DMS 273 (cell line): Measurements from ENCODE around the gene WWOX.
A peak's percentile ranks its signal among the peaks of the same experiment; 100 is the strongest.

Experiments used
- DNase-seq: peaks from one replicate; lab custom pipeline; 2025; ENCODE audit not compliant: unreplicated experiment; lab: John Stamatoyannopoulos, UW

Gene WWOX

DNA sequence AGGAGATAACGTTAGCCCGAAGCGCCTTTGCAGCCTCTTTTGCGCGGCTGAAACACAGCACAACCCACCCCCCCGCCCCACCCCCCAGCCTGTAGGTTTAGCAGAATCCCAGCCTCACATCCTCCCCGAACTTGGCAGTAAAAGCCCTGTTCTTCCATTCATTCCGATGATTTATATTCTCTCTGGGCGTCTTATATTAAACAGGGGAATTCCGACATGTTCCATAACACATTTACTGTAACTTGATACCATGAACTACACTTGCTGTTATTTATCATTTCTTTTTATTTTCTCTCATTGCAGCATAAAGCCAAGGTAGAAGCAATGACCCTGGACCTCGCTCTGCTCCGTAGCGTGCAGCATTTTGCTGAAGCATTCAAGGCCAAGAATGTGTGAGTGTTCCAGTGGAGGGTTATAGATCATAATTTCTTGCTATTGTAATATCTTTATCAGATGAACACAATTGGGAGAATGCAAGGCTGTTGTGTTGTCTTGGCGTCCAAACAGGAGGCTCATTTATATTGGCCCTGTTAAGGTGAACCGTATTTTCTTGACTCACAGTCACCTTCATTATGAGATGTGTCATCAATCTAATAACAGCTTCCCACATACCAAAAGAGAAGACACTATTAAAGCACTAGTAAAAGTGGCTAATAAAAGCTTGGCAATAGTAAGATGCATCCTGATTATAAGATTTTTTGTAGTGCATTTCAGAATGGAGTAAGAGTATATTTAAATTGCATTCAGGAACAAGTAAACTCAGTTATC lies 287.3 kb downstream of the WWOX start:
- no peak for DNase-seq

DNA sequence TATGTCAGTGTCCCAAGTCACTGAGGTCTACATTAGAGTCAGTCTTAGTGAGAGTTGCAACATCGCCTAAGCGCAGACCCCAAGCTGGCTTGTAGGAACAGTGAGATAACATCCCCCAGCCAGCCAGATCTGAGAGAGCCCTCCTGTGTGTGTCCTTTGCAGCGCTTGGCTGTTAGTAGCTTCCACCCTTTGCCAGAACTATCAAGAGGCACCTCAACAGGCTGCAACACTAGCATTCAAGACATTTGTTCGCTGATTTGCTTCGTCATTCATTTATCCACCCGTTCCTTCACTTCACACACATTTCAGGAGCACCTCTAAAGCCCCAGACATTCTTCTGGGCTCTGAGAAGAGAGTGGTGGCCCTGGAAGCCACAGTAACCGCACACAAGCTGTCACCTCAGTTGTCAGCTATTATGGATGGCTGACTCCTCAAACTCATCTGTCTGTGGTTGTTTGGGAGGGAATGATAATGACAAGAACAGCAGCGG lies 289.6 kb downstream of the WWOX start:
- DNase-seq = no peak

- DNase-seq = no peak
These were observed 290.6 kb downstream of the WWOX start for GRCh38 chr16:78390092-78390491.

- DNase-seq = no peak
These were observed 291.3 kb downstream of the WWOX start for GRCh38 chr16:78390508-78391324.

DNA sequence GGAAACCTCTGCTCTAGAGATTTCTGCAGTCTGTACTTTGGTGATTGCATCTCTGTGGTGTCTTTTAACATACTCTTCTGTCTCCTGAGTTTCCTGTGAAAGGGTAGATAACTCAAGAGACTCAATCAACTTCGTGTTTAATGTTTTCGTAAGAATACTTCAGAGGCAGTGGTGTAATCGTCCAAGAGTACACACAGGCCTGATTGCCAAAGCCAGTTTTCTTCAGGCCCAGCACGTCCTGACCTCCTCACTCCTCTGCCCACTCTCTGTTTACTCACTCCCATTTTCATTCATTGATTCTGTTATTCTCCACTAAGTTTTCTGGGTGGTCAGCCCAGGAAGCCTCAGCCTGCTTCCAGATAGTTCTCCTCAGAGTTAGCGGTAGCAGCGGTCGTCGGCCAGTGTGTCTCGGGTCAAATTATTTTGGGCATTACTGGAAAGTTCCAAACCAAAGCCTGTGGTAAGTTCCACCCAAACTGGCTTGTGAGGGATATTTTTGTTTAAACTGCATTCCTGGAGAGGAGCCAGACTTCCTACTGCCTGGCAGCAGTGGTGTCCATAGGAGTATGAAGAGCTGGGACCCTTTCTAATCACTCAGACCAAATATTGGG lies 293.2 kb downstream of the WWOX start:
- DNase-seq = no peak

DNA sequence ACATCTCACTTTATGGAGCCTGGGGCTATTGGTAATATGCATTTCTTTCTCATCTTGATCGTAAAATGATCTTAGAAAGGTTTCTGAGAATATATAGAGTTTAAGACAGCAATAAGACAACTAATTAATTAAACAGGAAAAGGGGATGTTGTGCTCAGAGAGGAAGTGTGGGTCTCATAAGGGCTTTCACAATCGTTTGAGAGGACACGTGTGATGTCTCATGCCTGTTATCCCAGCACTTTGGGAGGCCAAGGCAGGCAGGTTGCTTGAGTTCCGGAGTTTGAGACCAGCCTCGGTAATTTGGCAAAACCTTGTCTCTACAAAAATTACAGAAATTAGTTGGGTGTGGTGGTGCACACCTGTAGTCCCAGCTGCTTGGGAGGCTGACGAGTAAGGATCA lies 295.6 kb downstream of the WWOX start:
- DNase-seq = no peak

DNA sequence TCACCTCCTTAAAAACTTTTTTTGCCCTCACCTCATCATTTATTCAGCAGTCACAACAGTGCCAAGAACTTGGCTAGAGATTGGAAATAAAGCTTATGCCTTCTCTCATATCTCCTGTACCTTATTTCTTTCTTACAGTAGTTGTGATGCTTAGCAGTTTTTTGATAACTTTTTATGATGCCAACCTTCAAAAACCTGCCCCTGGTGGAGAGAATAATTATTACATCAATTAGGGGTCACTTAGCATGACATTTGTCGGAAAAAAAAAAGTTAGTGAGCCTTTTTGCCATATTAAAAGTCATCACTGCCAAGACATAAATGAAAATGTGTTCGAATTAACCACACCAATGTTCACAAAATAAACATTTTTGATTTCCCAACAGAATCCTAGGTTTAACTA lies 296.6 kb downstream of the WWOX start:
- peak; percentile 48 for DNase-seq

DNA sequence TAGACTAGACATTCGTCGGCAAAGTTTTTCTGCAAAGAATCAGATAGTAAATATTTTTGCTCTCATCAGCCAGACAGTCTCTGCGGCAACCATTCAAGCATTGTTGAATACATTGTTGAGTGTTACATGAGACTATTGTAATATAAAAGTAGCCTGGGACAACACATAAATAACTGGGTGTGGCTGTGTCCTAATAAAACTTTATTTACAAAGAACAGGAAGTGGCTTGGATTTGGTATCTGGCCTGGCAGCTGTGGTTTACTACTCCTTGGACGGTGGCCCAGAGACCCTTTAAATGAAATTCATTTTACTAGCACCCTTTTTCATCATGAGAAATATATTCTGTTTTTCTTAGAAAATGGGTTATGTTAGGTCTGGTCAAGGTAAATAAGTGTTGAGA lies 297.2 kb downstream of the WWOX start:
- no peak for DNase-seq

DNA sequence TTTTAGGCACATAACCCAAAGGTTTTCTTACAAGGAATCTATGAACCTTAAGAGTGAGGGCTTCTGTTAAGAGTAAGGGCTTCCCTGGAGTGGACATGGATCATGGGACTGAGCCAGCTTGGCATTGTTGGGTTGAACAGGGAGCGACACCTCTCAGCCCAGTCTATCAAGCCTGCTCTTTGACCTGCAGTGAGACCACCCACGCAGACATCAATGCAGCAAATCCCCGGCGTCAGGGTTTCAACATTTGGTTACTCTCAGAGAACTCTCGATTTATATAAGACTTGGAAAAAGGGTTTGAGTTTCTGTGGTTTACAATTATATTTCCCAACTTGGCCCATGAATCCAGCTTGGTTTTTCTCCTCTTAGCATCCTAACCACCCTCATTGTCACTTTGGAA lies 299.9 kb downstream of the WWOX start:
- DNase-seq = no peak

DNA sequence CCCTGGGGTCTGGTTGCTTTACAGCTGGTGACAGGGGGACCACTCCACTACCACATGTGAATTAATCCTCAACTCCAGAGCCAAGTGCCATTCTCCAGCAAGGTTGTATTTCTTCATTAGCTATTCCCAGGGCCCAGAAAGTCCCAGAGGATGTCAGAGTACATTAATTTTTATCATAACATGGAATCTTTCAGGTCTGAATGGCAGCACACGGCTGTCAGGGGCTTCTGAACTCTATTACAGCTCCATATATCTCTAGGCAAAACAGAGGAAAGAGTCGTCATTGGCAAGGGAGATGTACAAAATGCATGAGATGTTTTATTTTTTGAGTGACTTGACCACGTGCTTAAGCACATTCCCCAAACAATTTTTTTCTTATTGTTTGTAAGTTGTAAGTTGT lies 303.4 kb downstream of the WWOX start:
- DNase-seq = no peak

DNA sequence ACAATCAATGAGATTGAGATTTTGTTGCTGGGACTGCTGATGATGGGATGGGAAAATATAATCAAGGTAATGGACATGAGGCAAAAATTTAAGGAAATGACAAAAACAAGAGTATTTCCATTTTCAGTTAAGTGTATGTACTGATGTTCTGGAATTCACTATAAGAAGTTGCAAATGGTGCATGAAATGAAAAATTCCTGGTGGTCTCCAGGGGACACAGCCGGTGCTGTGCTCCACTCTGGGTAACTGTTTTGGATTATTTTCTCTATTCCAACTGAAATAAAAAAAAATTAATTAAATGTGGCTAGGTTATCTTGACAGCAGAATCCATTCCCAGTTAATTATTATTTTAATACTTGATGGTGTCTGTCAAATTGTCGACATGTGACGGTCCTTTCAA lies 305.6 kb downstream of the WWOX start:
- no peak for DNase-seq

DNA sequence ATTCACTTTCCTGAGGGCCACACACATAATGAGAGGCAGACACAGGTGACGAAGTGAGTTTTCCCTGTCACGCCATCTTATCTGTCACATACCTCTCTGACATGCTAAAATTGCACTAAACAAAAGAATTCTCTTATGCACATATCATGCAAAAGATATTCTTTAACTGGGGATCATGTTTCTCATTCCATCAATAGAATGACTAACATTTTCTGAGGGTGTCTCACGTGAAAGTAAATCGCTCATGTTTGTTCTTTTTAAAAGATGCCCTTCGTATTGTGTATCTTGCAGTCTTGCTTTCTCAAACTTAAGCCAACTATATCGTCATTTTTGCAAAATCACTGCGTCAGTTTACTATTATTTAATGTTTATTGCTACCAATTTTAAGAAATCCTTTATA lies 306.4 kb downstream of the WWOX start:
- no peak for DNase-seq

DNA sequence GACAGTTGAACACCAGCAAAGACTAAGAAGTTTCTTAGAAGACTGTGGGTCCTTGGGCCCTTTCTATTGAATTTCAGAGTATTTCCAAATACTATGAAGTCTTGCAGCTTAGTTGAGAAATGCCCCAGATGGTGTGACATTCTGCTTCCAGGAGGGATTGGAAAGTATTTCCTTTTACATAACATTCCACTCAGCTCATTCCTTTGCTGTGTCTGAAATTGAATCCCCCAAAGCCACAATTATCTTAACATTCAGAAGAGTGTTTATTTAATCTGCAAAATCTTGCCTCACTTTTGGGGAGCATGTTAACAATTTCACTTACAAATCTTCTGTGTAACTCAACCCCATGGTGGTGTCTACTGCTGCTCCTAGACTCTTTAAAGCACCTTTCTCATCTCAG lies 307.7 kb downstream of the WWOX start:
- DNase-seq = no peak

DNA sequence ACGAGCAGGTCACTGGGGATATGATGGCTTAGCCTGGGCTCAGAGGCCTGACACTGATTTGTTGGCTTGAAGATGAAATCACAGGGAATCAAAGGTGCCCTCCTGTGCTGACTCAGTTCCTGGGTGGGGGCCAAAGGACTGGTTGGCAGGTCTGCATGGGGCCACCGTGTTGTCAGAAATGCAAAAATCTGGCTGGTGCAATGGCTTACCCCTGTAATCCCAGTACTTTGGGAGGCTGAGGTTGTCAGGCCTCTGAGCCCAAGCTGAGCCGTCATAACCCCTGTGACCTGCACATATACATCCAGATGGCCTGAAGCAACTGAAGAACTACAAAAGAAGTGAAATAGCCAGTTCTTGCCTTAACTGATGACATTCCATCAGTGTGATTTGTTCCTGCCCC lies 314.2 kb downstream of the WWOX start:
- DNase-seq = no peak

- no peak for DNase-seq
These were observed 315.6 kb downstream of the WWOX start for GRCh38 chr16:78415013-78415412.

GRCh38 chr16:78415669-78416068 lies 316.2 kb downstream of the WWOX start:
- no peak for DNase-seq

GRCh38 chr16:78416400-78416799 lies 316.9 kb downstream of the WWOX start:
- DNase-seq = no peak

DNA sequence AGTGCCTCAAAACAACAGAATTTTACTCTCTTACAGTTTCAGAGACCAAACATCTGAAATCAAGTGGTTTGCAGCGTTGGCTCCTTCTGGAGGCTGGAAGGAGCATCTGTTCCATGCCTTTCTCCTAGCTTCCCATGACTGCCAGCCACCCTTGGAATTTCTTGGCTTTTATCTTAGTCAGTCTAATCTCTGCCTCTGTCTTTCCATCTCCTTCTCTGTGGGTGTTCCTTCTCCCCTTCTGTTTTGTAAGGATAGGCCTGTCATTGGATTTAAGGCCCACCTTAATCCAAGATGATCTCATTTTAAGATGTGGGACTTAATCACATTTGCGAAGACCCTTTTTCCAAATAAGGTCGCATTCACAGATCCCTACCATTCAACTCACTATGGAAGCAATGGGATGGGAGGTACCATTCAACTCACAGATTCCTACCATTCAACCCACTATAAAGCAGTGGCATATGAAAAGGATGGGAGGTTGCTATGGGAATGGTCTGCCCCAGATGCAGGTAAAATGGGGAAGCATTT lies 321.8 kb downstream of the WWOX start:
- no peak for DNase-seq

GRCh38 chr16:78425281-78425680 lies 325.8 kb downstream of the WWOX start:
- DNase-seq = no peak

- DNase-seq = peak; percentile 3
These were observed 326.5 kb downstream of the WWOX start for GRCh38 chr16:78425891-78426510.

- no peak for DNase-seq
These were observed 328.7 kb downstream of the WWOX start for GRCh38 chr16:78428193-78428592.
